ENCODE data around the gene ARID2.

- TF ChIP-seq CTCF (IDR thresholded peaks at IDR 0.05) = no peak
- no peak for TF ChIP-seq ZFX (IDR thresholded peaks at IDR 0.05; ENCODE audit: borderline replicate concordance)
Observed at GRCh38 chr12:45877069-45877468, 147.6 kb downstream of the ARID2 start.

All from 22Rv1 (cell line).